Loucy (cell line): Measurements from ENCODE around the gene DYNC2H1.

Experiments
- H2AFZ ChIP-seq: fragments of 200-600 bp; sonication (generic); 2 replicates; pipeline ENCODE4 v1.6.0; 2016; ENCODE audit warnings: antibody characterized with exemption, mild to moderate bottlenecking, low read length, moderate library complexity
- H3F3A ChIP-seq: fragments of 200-600 bp; 2 replicates; pipeline ENCODE4 v1.6.0; 2016; ENCODE audit warnings: antibody characterized with exemption, low read depth, mild to moderate bottlenecking
- H3K27me3 ChIP-seq: fragments of 200-600 bp; sonication (generic); 2 replicates; pipeline ENCODE4 v1.6.1; 2014; ENCODE audit warnings: low read length, mild to moderate bottlenecking; ENCODE audit not compliant: insufficient read depth, poor library complexity, severe bottlenecking
- H3K36me3 ChIP-seq: fragments of 200-600 bp; sonication (generic); 2 replicates; pipeline ENCODE4 v1.6.1; 2016; ENCODE audit warnings: low read length; ENCODE audit not compliant: insufficient read depth
- H3K4me1 ChIP-seq: fragments of 200-600 bp; sonication (generic); 2 replicates; pipeline ENCODE4 v1.5.1; 2014; ENCODE audit warnings: low read length, mild to moderate bottlenecking; ENCODE audit not compliant: insufficient read depth, poor library complexity, severe bottlenecking
- H3K4me2 ChIP-seq: fragments of 200-600 bp; sonication (generic); 2 replicates; pipeline ENCODE4 v1.6.0; 2014; ENCODE audit warnings: antibody characterized with exemption, low read length, low read depth, mild to moderate bottlenecking; ENCODE audit not compliant: poor library complexity, severe bottlenecking
- H3K4me3 ChIP-seq: fragments of 200-600 bp; sonication (generic); 2 replicates; pipeline ENCODE4 v1.5.1; 2014; ENCODE audit warnings: low read length, mild to moderate bottlenecking, mixed read lengths; ENCODE audit not compliant: poor library complexity, severe bottlenecking
- H3K79me2 ChIP-seq: fragments of 200-600 bp; sonication (generic); 2 replicates; pipeline ENCODE4 v1.6.1; 2014; ENCODE audit warnings: low read length; ENCODE audit not compliant: insufficient read depth
- H3K9ac ChIP-seq: fragments of 200-600 bp; sonication (generic); 2 replicates; pipeline ENCODE4 v1.6.0; 2014; ENCODE audit warnings: mild to moderate bottlenecking, low read depth, low read length, moderate library complexity; ENCODE audit not compliant: poor library complexity, severe bottlenecking
- H3K9me2 ChIP-seq: fragments of 200-600 bp; sonication (generic); replicated peaks from 2 replicates; pipeline ENCODE4 v1.6.1; 2016; ENCODE audit warnings: low read depth, low read length, mixed read lengths
- H3K9me3 ChIP-seq: fragments of 200-600 bp; sonication (generic); 2 replicates; pipeline ENCODE4 v1.6.1; 2014; ENCODE audit warnings: mild to moderate bottlenecking, antibody characterized with exemption, low read length, low read depth; ENCODE audit not compliant: insufficient read depth
- H4K20me1 ChIP-seq: fragments of 200-600 bp; sonication (generic); 2 replicates; pipeline ENCODE4 v1.6.0; 2014; ENCODE audit warnings: antibody characterized with exemption, low read length, mild to moderate bottlenecking; ENCODE audit not compliant: insufficient read depth, poor library complexity, severe bottlenecking
- EZH2phosphoT487 ChIP-seq: fragments of 200-600 bp; IDR thresholded peaks from 2 replicates; pipeline ENCODE4 v1.6.1; 2018; ENCODE audit warnings: antibody characterized with exemption, mild to moderate bottlenecking, moderate library complexity, borderline replicate concordance
- TF ChIP-seq, protein P1 (sequence below): fragments of 200-600 bp; sonication (generic); conservative IDR thresholded peaks from 2 replicates; pipeline ENCODE4 v1.5.1; 2014; ENCODE audit warnings: mild to moderate bottlenecking, antibody characterized with exemption, low read length

The DYNC2H1 gene

GRCh38 chr11:103078710-103079109, 30.5 kb upstream of the DYNC2H1 start:
- TF ChIP-seq, protein P1, sequence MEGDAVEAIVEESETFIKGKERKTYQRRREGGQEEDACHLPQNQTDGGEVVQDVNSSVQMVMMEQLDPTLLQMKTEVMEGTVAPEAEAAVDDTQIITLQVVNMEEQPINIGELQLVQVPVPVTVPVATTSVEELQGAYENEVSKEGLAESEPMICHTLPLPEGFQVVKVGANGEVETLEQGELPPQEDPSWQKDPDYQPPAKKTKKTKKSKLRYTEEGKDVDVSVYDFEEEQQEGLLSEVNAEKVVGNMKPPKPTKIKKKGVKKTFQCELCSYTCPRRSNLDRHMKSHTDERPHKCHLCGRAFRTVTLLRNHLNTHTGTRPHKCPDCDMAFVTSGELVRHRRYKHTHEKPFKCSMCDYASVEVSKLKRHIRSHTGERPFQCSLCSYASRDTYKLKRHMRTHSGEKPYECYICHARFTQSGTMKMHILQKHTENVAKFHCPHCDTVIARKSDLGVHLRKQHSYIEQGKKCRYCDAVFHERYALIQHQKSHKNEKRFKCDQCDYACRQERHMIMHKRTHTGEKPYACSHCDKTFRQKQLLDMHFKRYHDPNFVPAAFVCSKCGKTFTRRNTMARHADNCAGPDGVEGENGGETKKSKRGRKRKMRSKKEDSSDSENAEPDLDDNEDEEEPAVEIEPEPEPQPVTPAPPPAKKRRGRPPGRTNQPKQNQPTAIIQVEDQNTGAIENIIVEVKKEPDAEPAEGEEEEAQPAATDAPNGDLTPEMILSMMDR: no peak
- no peak for TF ChIP-seq EZH2phosphoT487
- Histone ChIP-seq H3K36me3 (peaks cover 49% of the 10 kb centered on the region; the same call in 1 of the 2 replicates), H3K9ac (no peak overlapping the region), H3F3A (no peaks in the 10 kb centered on the region), H3K79me2 (peaks cover 3% of the 10 kb centered on the region), H3K4me3 (no peak overlapping the region), H3K27me3 (no peaks in the 10 kb centered on the region), H3K4me2 (no peak overlapping the region), H2AFZ (no peak overlapping the region), H3K9me2 (no peaks in the 10 kb centered on the region), H3K4me1 (peaks cover 5% of the 10 kb centered on the region), H3K9me3 (no peaks in the 10 kb centered on the region), H4K20me1 (peaks cover 3% of the 10 kb centered on the region)

DNA sequence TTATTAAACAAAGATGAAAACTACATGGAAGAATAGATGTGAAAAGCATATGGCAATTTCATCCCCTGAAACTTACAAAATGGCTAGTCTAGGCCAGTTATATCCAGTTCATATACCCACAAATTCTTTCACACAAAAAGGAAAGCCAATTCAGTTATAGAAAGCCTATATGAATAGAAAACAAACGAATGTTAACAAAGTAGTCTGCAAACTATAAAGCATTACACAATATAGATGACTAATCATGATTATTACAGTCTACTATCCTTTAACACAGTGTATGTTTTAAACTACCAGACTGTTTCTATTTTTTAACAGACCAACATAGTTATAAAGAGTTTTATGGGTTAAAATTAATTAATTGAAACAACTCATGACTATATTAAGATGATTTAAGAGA, 29.4 kb upstream of the DYNC2H1 start:
- peaks cover 57% of the 10 kb centered on the region; the same call in 1 of the 2 replicates for H3K36me3 ChIP-seq
- peaks cover 11% of the 10 kb centered on the region for H3K79me2 ChIP-seq
- H3K9ac ChIP-seq: no peak overlapping the region
- H4K20me1 ChIP-seq: peaks cover 8% of the 10 kb centered on the region
- no peaks in the 10 kb centered on the region for H3K9me3 ChIP-seq
- TF ChIP-seq, protein P1: no peak
- TF ChIP-seq EZH2phosphoT487: no peak
- H3K4me2 ChIP-seq: no peak overlapping the region
- no peaks in the 10 kb centered on the region for H3K27me3 ChIP-seq
- no peaks in the 10 kb centered on the region for H3K9me2 ChIP-seq
- H3K4me1 ChIP-seq: peaks cover 8% of the 10 kb centered on the region
- H2AFZ ChIP-seq: no peak overlapping the region
- H3K4me3 ChIP-seq: no peak overlapping the region
- no peaks in the 10 kb centered on the region for H3F3A ChIP-seq

GRCh38 chr11:103085758-103086365, 23.4 kb upstream of the DYNC2H1 start:
- Histone ChIP-seq H3K27me3 (no peaks in the 10 kb centered on the region), H3K4me2 (peak overlapping the region; percentile 50), H3K4me1 (peaks cover 51% of the 10 kb centered on the region), H3K79me2 (peaks cover 60% of the 10 kb centered on the region), H3F3A (no peaks in the 10 kb centered on the region), H3K36me3 (peaks cover 23% of the 10 kb centered on the region; the same call in 1 of the 2 replicates), H2AFZ (no peak overlapping the region), H3K9me2 (no peaks in the 10 kb centered on the region), H4K20me1 (peaks cover 45% of the 10 kb centered on the region), H3K4me3 (peak overlapping the region; percentile 39), H3K9ac (no peak overlapping the region), H3K9me3 (no peaks in the 10 kb centered on the region)
- TF ChIP-seq, protein P1: no peak
- TF ChIP-seq EZH2phosphoT487: no peak
